ENCODE data around the gene CSMD2. TPM values are rescaled to one million over a fixed set of nuclear protein-coding genes. Genes with fewer than 3 reads are reported as not detected.

CSMD2 gene
- total and polyA plus RNA-seq, 2 experiments from 2014 or later, result 5.3 to 16.6 TPM

DNA sequence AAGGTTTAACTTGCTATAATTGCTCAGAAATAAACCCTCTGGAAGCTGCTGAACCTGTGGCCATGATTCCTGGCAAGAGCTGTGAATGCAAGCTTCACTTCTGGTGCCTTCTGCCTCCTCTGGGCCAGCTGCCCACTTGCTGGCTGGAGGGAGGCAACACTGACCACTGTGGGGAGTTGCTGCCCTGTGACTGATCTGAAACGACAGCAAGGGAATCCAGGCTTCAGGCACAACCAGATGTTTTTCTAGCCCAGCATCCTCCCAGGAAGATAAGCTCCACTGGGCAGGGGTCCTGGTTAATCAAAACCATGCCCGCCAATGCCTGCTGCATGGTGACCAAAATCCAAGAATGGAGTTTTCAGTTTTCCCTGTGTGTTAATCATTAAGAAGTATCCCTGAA, 481.1 kb downstream of the CSMD2 start (continued):
- TF ChIP-seq, protein P1, sequence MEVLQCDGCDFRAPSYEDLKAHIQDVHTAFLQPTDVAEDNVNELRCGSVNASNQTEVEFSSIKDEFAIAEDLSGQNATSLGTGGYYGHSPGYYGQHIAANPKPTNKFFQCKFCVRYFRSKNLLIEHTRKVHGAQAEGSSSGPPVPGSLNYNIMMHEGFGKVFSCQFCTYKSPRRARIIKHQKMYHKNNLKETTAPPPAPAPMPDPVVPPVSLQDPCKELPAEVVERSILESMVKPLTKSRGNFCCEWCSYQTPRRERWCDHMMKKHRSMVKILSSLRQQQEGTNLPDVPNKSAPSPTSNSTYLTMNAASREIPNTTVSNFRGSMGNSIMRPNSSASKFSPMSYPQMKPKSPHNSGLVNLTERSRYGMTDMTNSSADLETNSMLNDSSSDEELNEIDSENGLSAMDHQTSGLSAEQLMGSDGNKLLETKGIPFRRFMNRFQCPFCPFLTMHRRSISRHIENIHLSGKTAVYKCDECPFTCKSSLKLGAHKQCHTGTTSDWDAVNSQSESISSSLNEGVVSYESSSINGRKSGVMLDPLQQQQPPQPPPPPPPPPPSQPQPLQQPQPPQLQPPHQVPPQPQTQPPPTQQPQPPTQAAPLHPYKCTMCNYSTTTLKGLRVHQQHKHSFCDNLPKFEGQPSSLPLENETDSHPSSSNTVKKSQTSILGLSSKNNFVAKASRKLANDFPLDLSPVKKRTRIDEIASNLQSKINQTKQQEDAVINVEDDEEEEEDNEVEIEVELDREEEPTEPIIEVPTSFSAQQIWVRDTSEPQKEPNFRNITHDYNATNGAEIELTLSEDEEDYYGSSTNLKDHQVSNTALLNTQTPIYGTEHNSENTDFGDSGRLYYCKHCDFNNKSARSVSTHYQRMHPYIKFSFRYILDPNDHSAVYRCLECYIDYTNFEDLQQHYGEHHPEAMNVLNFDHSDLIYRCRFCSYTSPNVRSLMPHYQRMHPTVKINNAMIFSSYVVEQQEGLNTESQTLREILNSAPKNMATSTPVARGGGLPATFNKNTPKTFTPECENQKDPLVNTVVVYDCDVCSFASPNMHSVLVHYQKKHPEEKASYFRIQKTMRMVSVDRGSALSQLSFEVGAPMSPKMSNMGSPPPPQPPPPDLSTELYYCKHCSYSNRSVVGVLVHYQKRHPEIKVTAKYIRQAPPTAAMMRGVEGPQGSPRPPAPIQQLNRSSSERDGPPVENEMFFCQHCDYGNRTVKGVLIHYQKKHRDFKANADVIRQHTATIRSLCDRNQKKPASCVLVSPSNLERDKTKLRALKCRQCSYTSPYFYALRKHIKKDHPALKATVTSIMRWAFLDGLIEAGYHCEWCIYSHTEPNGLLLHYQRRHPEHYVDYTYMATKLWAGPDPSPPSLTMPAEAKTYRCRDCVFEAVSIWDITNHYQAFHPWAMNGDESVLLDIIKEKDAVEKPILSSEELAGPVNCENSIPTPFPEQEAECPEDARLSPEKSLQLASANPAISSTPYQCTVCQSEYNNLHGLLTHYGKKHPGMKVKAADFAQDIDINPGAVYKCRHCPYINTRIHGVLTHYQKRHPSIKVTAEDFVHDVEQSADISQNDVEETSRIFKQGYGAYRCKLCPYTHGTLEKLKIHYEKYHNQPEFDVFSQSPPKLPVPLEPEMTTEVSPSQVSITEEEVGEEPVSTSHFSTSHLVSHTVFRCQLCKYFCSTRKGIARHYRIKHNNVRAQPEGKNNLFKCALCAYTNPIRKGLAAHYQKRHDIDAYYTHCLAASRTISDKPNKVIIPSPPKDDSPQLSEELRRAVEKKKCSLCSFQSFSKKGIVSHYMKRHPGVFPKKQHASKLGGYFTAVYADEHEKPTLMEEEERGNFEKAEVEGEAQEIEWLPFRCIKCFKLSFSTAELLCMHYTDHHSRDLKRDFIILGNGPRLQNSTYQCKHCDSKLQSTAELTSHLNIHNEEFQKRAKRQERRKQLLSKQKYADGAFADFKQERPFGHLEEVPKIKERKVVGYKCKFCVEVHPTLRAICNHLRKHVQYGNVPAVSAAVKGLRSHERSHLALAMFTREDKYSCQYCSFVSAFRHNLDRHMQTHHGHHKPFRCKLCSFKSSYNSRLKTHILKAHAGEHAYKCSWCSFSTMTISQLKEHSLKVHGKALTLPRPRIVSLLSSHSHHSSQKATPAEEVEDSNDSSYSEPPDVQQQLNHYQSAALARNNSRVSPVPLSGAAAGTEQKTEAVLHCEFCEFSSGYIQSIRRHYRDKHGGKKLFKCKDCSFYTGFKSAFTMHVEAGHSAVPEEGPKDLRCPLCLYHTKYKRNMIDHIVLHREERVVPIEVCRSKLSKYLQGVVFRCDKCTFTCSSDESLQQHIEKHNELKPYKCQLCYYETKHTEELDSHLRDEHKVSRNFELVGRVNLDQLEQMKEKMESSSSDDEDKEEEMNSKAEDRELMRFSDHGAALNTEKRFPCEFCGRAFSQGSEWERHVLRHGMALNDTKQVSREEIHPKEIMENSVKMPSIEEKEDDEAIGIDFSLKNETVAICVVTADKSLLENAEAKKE (CRISPR knock-in tag; IDR thresholded peaks at IDR 0.05), result no peak
- TF ChIP-seq ZNF331 (CRISPR knock-in tag; IDR thresholded peaks at IDR 0.05; ENCODE audit: low read depth) (no peak), STAT1 (IDR thresholded peaks at IDR 0.05; ENCODE audit: unreplicated experiment) (no peak), JUNB (IDR thresholded peaks at IDR 0.05; ENCODE audit: unreplicated experiment) (no peak), EZH2 (IDR thresholded peaks at IDR 0.05; ENCODE audit: low read depth, unreplicated experiment) (no peak), REST (IDR thresholded peaks at IDR 0.05; ENCODE audit: unreplicated experiment) (no peak), ZNF114 (CRISPR knock-in tag; IDR thresholded peaks at IDR 0.05) (no peak), EZH2phosphoT487 (IDR thresholded peaks at IDR 0.05; ENCODE audit: unreplicated experiment) (no peak), NANOG (IDR thresholded peaks at IDR 0.05; ENCODE audit: borderline replicate concordance) (no peak)
- TF ChIP-seq, protein P2, sequence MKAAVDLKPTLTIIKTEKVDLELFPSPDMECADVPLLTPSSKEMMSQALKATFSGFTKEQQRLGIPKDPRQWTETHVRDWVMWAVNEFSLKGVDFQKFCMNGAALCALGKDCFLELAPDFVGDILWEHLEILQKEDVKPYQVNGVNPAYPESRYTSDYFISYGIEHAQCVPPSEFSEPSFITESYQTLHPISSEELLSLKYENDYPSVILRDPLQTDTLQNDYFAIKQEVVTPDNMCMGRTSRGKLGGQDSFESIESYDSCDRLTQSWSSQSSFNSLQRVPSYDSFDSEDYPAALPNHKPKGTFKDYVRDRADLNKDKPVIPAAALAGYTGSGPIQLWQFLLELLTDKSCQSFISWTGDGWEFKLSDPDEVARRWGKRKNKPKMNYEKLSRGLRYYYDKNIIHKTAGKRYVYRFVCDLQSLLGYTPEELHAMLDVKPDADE (IDR thresholded peaks at IDR 0.05), result no peak
